Fibroblast of skin of scalp (primary cell): ENCODE data around the gene RGPD3.
A peak's percentile ranks its signal among the peaks of the same experiment; 100 is the strongest.
"Not testable (repeated sequence)": the region's sequence is repeated elsewhere in the genome, so short reads cannot be mapped to it uniquely, and the experiment has no call there.

Experiments used
- DNase-seq: peaks from one replicate; pipeline ENCODE4 v3.0.0-alpha.2; 2013

RGPD3 gene

DNA sequence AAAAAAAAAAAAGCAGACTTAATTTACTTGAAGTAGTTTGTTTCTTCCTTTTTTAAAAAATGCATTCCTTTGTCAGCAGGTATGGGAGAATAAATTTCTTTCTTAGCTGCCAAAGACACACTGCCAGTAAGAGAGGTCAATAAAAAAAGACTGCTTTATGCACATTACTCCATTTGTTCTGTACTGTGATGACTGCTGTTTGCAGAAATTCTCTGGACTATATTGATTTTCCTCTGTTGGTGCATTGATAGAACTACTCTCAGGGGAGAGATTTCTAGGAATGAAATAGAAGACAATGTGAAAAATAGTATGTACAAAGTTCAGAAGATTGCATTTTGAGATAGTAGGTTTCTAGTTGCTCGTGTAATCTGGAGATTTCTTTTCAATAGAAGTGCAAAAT is 11.3 kb upstream of the RGPD3 start:
- DNase-seq: not testable (repeated sequence)

- not testable (repeated sequence) for DNase-seq
Measured at GRCh38 chr2:106477647-106478046, 9.4 kb upstream of the RGPD3 start.

GRCh38 chr2:106470658-106471057 is 2.4 kb upstream of the RGPD3 start:
- DNase-seq: not testable (repeated sequence)

DNA sequence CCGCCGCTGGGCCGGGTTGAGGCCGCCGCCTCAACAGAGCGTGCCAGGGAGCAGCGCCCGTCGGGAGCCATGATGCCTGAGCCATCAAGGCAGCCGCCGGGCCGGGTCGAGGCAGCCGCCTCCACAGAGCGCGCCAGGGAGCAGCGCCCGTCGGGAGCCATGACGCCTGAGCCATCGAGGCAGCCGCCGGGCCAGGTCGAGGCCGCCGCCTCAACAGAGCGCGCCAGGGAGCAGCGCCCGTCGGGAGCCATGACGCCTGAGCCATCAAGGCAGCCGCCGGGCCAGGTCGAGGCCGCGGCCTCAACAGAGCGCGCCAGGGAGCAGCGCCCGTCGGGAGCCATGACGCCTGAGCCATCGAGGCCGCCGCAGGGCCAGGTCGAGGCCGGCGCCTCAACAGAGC is 697 bp downstream of the RGPD3 start:
- not testable (repeated sequence) for DNase-seq

DNA sequence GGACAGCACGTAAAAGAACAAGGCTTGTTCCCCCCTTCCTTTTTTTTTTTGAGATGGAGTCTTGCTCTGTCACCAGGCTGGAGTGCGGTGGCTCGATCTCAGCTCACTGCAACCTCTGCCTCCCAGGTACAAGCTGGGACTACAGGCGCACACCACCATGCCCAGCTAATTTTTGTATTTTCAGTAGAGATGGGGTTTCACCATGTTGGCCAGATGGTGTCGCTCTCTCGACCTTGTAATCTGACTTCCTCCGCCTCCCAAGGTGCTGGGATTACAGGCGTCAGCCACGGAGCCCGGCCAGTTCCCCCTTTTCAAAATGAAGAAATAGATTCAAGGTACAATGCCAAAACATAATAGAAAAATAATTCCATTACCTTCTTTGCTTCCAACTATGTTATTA is 6.3 kb downstream of the RGPD3 start:
- not testable (repeated sequence) for DNase-seq

DNA sequence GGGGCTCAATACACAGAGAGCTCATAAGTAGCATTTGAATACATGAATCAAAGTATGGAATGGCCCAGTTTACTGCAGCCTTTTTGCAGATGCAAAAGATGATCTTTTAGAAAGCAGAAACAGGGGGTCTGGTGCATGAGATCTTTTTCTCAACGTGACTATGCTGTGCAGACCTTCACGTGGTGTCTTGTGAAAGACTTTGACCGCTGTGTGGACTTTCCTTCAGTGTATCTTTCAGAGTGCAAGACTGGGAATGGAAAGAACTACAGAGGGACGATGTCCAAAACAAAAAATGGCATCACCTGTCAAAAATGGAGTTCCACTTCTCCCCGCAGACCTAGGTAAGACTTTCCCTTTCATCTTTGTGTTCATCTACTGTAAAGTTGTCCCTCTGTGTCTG is 77.5 kb downstream of the RGPD3 start:
- DNase-seq: not testable (repeated sequence)

GRCh38 chr2:106388814-106389410 is 79.3 kb downstream of the RGPD3 start:
- DNase-seq: not testable (repeated sequence)

GRCh38 chr2:106384548-106384947 is 83.7 kb downstream of the RGPD3 start:
- not testable (repeated sequence) for DNase-seq

DNA sequence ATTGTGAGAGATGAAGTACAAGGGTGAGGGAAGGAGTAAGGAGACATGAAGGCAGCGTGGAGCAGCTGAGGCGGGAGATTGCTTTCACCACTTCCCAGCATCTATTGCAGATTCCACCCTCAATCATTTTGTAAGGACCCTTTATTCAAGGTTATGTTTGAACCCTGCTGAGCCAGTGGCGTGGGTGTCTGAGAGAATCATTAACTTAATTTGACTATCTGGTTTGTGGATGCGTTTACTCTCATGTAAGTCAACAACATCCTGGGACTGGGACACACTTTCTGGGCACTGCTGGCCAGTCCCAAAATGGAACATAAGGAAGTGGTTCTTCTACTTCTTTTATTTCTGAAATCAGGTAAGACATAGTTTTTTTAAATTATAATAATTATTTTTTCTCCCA is 86.3 kb downstream of the RGPD3 start:
- not testable (repeated sequence) for DNase-seq

DNA sequence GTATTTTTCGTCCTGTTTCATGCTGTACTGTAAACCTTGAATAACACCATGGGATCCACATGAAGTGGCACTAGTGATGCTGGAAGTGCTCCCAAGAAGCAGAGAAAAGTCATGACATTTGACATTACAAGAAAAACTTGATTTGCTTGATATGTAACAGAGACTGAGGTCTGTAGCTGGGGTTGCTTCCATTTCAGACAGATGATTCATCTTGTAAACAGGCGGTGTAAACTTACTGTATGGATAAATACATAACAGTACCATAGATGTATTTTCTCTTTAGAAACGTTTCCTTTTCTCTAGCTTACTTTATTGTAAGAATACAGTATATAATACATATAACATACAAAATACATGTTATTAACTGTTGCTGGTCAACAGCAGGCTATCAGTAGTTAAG is 88.6 kb downstream of the RGPD3 start:
- DNase-seq: not testable (repeated sequence)

- not testable (repeated sequence) for DNase-seq
Measured at GRCh38 chr2:106369182-106369581, 99.0 kb downstream of the RGPD3 start.

GRCh38 chr2:106366204-106366885 is 101.9 kb downstream of the RGPD3 start:
- no peak for DNase-seq

GRCh38 chr2:106363791-106364190 is 104.4 kb downstream of the RGPD3 start:
- no peak for DNase-seq

DNA sequence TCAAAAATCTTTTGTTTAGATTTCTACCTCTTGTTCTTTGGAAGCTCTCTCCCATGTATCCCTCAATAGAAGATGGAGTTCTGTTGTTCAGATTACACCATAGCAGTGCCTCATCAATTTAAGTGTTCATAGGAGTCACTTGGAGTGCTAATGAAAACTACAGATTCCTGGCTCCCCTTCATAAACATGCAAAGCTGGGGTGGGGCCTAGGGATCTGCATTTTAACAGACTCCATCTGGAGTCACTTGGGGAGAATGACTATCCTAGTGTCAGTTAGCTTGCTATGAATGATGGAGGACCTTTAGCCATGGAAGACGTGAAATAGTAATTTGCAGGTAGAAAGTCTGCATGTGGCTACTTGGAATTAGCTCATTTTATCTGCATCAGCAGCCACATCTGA is 105.4 kb downstream of the RGPD3 start:
- no peak for DNase-seq

GRCh38 chr2:106359512-106359911 is 108.7 kb downstream of the RGPD3 start:
- DNase-seq: no peak

DNA sequence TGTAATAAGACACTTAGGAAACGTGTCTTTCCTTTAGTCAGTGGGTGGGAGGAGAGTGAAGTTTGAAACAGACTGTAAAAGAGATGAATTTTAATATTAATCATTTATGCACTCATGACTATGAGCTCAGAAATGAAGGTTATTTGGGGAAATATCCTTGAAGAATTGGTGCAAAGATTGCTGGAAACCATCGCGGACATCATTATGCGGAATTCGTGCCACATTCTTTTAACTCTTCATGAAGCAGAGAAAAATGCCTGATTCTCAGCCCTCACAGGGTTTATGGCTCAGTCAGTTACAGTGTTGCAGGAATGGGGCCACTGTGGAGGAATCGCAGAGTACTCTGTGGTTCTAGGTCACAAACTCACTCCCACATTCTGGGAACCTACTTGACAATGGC is 109.7 kb downstream of the RGPD3 start:
- DNase-seq: peak; percentile 75

- DNase-seq: no peak
Measured at GRCh38 chr2:106358081-106358480, 110.1 kb downstream of the RGPD3 start.

GRCh38 chr2:106356291-106356690 is 111.9 kb downstream of the RGPD3 start:
- no peak for DNase-seq

DNA sequence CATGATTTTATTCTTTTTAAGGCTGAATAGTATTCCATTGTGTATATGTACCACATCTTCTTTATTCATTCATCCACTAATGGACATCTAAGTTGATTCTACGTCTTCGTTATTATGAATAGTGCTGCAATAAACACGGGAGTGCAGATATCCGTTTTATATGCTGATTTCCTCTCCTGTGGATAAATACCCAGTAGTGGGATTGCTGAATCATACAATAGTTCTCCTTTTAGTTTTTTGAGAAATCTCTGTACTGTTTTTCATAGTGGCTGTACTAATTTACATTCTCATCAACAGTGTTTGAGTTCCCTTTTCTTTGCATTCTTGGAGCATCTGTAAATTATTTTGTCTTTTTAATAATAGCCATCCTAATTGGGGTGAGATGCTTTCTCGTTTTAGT is 114.5 kb downstream of the RGPD3 start:
- no peak for DNase-seq

DNA sequence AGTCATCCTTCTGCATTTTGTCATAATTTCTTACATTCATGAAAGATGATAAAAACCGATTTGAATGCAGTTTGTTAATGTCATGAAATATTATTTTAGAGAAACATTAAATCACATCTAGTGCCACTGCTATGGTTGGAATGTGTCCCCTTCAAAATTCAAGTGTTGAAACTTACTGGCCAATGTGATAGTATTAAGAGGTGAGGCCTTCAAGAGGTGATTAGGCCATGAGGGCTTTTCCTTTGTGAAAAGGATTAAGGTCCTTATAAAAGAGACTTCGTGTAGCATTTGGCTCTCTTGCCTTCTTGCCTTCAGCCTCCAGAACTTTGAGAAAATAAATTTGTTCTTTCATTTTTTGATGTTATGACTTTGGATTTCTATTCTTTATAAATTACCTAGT is 117.2 kb downstream of the RGPD3 start:
- no peak for DNase-seq

- no peak for DNase-seq
Measured at GRCh38 chr2:106344302-106344701, 123.9 kb downstream of the RGPD3 start.

DNA sequence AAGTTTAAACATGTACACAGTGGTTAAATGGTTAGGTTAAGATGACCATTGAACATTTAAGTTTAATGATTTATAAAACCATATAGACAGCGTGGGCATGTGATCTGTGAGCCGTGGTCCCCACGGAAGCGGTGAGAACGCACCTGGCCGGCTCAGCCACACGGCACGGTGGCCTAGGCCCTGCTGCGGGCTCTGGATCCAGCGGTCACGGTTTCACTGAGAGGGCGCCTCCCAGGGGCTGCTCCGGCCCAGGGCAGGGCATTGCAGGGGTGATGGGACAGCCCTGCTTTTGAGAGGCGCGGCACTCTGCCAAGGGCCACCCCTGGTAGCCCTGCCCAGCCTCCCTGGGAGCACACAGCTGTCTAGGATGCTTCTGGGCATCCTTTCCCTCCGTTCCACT is 124.9 kb downstream of the RGPD3 start:
- no peak for DNase-seq

- no peak for DNase-seq
Measured at GRCh38 chr2:106342831-106343251, 125.4 kb downstream of the RGPD3 start.

- DNase-seq: no peak
Measured at GRCh38 chr2:106341666-106342065, 126.5 kb downstream of the RGPD3 start.
